Keratinocyte (primary cell): Measurements from ENCODE around the gene OR52H1. TPM values are rescaled to one million over a fixed set of nuclear protein-coding genes. Genes with fewer than 3 reads are reported as not detected.

Experiments used
- DNase-seq: peaks from one replicate; pipeline ENCODE4 v3.0.0-alpha.2; 2011; ENCODE audit warnings: low read depth, missing footprints, low spot score
- FAIRE-seq: peaks from 2 replicates; lab custom pipeline; 2011; peaks lifted over from hg19 to GRCh38; lab: Jason Lieb, UNC
- H2AFZ ChIP-seq: 2 replicates; pipeline ENCODE4 v1.6.0; 2012; ENCODE audit warnings: low read length, control low read depth, inconsistent platforms; ENCODE audit not compliant: control insufficient read depth
- H3K27ac ChIP-seq: 2 replicates; pipeline ENCODE4 v1.5.1; 2011; ENCODE audit warnings: low read length; ENCODE audit not compliant: control insufficient read depth, insufficient read depth
- H3K27me3 ChIP-seq: 3 replicates; pipeline ENCODE4 v1.6.0; 2011; ENCODE audit warnings: low read length; ENCODE audit not compliant: control insufficient read depth, insufficient read depth; ENCODE audit errors: extremely low read depth
- H3K36me3 ChIP-seq, 2 experiments: 2 replicates in 1 of 2; 3 replicates in 1 of 2; pipeline ENCODE4 v1.5.1; 2011; ENCODE audit warnings: low read length in 2 of 2, mild to moderate bottlenecking in 1 of 2; ENCODE audit not compliant: control insufficient read depth in 2 of 2, insufficient read depth in 2 of 2; ENCODE audit errors: extremely low read depth in 1 of 2
- H3K4me1 ChIP-seq: 3 replicates; pipeline ENCODE4 v1.5.1; 2011; ENCODE audit warnings: low read length; ENCODE audit not compliant: control insufficient read depth, insufficient read depth; ENCODE audit errors: extremely low read depth
- H3K4me2 ChIP-seq: 3 replicates; pipeline ENCODE4 v1.6.0; 2011; ENCODE audit warnings: low read depth, low read length; ENCODE audit not compliant: control insufficient read depth, insufficient read depth; ENCODE audit errors: extremely low read depth
- H3K4me3 ChIP-seq, 3 experiments: fragments of 200-600 bp in 1 of 3; sonication (generic) in 1 of 3; 2 replicates in 2 of 3; 3 replicates in 1 of 3; pipeline ENCODE4 v1.5.1; 2011 to 2016; ENCODE audit warnings: low read length in 3 of 3, mild to moderate bottlenecking in 3 of 3, control low read depth in 2 of 3, inconsistent platforms in 1 of 3, low read depth in 1 of 3, mixed read lengths in 1 of 3, mixed run types in 1 of 3, moderate library complexity in 1 of 3; ENCODE audit not compliant: control insufficient read depth in 2 of 3, insufficient read depth in 2 of 3; ENCODE audit errors: extremely low read depth in 1 of 3
- H3K79me2 ChIP-seq: 2 replicates; pipeline ENCODE4 v1.6.0; 2012; ENCODE audit warnings: low read length; ENCODE audit not compliant: control insufficient read depth, insufficient read depth
- H3K9ac ChIP-seq: 3 replicates; pipeline ENCODE4 v1.6.0; 2011; ENCODE audit warnings: low read length; ENCODE audit not compliant: control insufficient read depth, insufficient read depth; ENCODE audit errors: extremely low read depth
- H3K9me1 ChIP-seq: 3 replicates; pipeline ENCODE4 v1.6.0; 2011; ENCODE audit warnings: low read length; ENCODE audit not compliant: control insufficient read depth, insufficient read depth; ENCODE audit errors: extremely low read depth
- H3K9me3 ChIP-seq: 2 replicates; pipeline ENCODE4 v1.5.1; 2012; ENCODE audit warnings: low read depth, low read length; ENCODE audit not compliant: control insufficient read depth
- H4K20me1 ChIP-seq: 3 replicates; pipeline ENCODE4 v1.6.0; 2011; ENCODE audit warnings: low read length; ENCODE audit not compliant: control insufficient read depth, insufficient read depth; ENCODE audit errors: extremely low read depth
- EZH2 ChIP-seq: IDR thresholded peaks from one replicate; pipeline ENCODE4 v1.6.1; 2012; ENCODE audit warnings: inconsistent platforms, mild to moderate bottlenecking, low read length, moderate library complexity
- dilution Hi-C: fragments of 300-500 bp; cut with MboI; formaldehyde crosslinking; loops from one replicate; pipeline ENCODE4 v1.7.0; 2020; ENCODE audit warnings: low sequenced_read_pairs; ENCODE audit not compliant: extremely low pct_ligation_motif_present
- polyA plus RNA-seq, 5 experiments: library from polyadenylated mRNA; depleted of rRNA in 3 of 5; stranded (reverse) in 3 of 5; stranded (forward) in 1 of 5; unstranded in 1 of 5; fragments of >200 nt; gene quantifications; 1 replicate in 1 of 5; 2 replicates in 3 of 5; 3 replicates in 1 of 5; pipeline versions ENCODE4 v1.2.1 to v1.2.3, GENCODE V29; 2011 to 2012; ENCODE audit warnings: missing spikeins in 2 of 5, low read depth in 1 of 5, low replicate concordance in 1 of 5
- TF ChIP-seq, protein P1 (sequence below), 3 experiments: IDR thresholded peaks in 1 of 3; conservative IDR thresholded peaks in 1 of 3; optimal IDR thresholded peaks in 1 of 3; 2 replicates in 2 of 3; 3 replicates in 1 of 3; pipeline versions ENCODE3 to v1.5.1; 2011; ENCODE audit warnings: low read length in 3 of 3, mild to moderate bottlenecking in 3 of 3, moderate library complexity in 2 of 3, control low read depth in 1 of 3, inconsistent platforms in 1 of 3; ENCODE audit not compliant: insufficient read depth in 2 of 3; ENCODE audit errors: extremely low read depth in 1 of 3

The OR52H1 gene
- polyA plus RNA-seq, 1 donor (not counting 4 experiments of a cell fraction or from before 2014, with no cell fraction given): not detected

DNA sequence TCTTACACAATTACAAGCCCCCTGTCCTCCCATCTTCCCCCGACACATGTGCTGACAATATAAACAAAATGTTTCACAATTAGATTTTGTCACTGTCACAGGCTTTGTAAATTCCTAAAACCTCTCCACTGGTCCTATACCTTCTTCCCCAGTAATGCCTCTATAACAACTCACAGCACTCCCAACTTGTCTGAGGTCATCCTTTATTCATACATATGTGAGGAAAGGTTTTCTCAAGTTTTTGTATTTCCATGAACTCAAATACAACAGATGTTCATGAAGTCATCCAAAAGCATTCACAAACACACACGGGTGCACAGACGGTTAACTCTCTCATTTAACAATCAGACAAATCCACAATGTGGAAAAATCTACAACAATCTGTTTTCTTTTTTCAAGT lies 1.9 kb downstream of the OR52H1 start:
- Histone ChIP-seq H3K4me2 (no peak overlapping the region), H3K36me3 (no peaks in the 10 kb centered on the region), H2AFZ (no peak overlapping the region), H4K20me1 (no peaks in the 10 kb centered on the region), H3K4me1 (peaks cover 13% of the 10 kb centered on the region), H3K9me1 (no peaks in the 10 kb centered on the region), H3K9ac (no peak overlapping the region), H3K4me3 (no peak overlapping the region), H3K27ac (no peak overlapping the region), H3K9me3 (no peaks in the 10 kb centered on the region), H3K27me3 (no peaks in the 10 kb centered on the region), H3K79me2 (no peaks in the 10 kb centered on the region)
- FAIRE-seq (no peak), DNase-seq (no peak)
- dilution Hi-C loops: no loop called here
- TF ChIP-seq EZH2: no peak
- TF ChIP-seq, protein P1, sequence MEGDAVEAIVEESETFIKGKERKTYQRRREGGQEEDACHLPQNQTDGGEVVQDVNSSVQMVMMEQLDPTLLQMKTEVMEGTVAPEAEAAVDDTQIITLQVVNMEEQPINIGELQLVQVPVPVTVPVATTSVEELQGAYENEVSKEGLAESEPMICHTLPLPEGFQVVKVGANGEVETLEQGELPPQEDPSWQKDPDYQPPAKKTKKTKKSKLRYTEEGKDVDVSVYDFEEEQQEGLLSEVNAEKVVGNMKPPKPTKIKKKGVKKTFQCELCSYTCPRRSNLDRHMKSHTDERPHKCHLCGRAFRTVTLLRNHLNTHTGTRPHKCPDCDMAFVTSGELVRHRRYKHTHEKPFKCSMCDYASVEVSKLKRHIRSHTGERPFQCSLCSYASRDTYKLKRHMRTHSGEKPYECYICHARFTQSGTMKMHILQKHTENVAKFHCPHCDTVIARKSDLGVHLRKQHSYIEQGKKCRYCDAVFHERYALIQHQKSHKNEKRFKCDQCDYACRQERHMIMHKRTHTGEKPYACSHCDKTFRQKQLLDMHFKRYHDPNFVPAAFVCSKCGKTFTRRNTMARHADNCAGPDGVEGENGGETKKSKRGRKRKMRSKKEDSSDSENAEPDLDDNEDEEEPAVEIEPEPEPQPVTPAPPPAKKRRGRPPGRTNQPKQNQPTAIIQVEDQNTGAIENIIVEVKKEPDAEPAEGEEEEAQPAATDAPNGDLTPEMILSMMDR (optimal IDR thresholded peaks at IDR 0.05 in 1 of 3, IDR thresholded peaks at IDR 0.05 in 1 of 3, conservative IDR thresholded peaks at IDR 0.05 in 1 of 3; ENCODE audit: extremely low read depth in 1 of 3, insufficient read depth in 2 of 3, low read length in 3 of 3): no peak

DNA sequence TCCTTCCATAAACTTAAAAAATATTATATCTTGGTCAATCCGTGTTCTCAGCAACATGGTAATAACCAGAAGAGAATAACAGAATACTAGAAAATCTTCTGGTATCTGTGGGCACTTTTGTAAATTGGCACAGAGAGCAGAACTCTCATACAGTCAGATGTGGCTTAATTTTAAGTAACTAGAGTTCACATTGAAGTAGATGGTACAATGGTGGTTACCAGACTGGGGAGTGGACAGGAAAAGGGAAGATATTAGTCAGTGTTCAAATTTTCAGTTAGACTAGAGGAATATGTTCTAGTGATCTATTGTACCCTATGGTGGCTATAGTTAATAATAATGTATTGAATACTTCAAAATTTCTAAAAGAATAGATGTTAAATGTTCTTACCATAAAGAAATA lies 6.9 kb downstream of the OR52H1 start:
- H3K4me1 ChIP-seq: no peaks in the 10 kb centered on the region
- dilution Hi-C loops: no loop called here
- no peak for FAIRE-seq

More for the DNA sequence above, 6.9 kb downstream of the OR52H1 start:
- H3K27ac ChIP-seq: no peak overlapping the region
- no peaks in the 10 kb centered on the region for H3K36me3 ChIP-seq
- H3K9me3 ChIP-seq: no peaks in the 10 kb centered on the region
- H3K9ac ChIP-seq: no peak overlapping the region
- H2AFZ ChIP-seq: no peak overlapping the region
- no peak for DNase-seq
- no peak overlapping the region for H3K4me2 ChIP-seq
- no peaks in the 10 kb centered on the region for H4K20me1 ChIP-seq
- no peaks in the 10 kb centered on the region for H3K79me2 ChIP-seq
- no peaks in the 10 kb centered on the region for H3K27me3 ChIP-seq
- H3K9me1 ChIP-seq: no peaks in the 10 kb centered on the region
- no peak for TF ChIP-seq EZH2
- TF ChIP-seq, protein P1 (optimal IDR thresholded peaks at IDR 0.05 in 1 of 3, IDR thresholded peaks at IDR 0.05 in 1 of 3, conservative IDR thresholded peaks at IDR 0.05 in 1 of 3; ENCODE audit: extremely low read depth in 1 of 3, insufficient read depth in 2 of 3, low read length in 3 of 3): no peak
- H3K4me3 ChIP-seq: no peak overlapping the region
